HT-29 (cell line): Measurements from ENCODE around the gene SPHK2. TPM values are rescaled to one million over a fixed set of nuclear protein-coding genes. Genes with fewer than 3 reads are reported as not detected.
"Not testable (repeated sequence)": the region's sequence is repeated elsewhere in the genome, so short reads cannot be mapped to it uniquely, and the experiment has no call there.

Experiments
- DNase-seq: peaks from one replicate; pipeline ENCODE4 v3.0.0-alpha.2; 2015; ENCODE audit warnings: low spot score
- total RNA-seq: library from RNA; depleted of rRNA; stranded (reverse); fragments of >200 nt; shearing (Covaris generic); gene quantifications from 2 replicates; pipeline ENCODE4 v1.2.3, GENCODE V29; 2014

Gene SPHK2
- total RNA-seq, 1 experiment from 2014 or later = 115 TPM

GRCh38 chr19:48658483-48658882 lies 39.2 kb downstream of the SPHK2 start:
- DNase-seq = no peak

DNA sequence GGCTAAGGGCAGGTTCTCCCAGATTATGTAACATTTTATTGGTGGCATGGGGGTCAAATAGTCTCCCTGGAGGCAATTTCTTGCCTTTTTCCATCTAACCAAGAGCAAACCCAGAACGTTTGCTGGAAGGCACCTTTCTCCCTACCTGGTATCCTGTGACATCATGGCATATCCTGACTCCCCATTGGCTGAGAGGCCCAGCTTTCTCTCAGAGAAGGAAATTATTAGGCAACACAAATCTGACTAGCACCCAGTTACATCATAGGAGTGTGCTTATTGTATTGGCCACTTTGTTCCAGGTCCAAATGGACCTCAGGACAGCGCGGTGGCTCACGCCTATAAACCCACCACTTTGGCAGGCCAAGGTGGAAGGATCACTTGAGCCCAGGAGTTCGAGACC lies 40.5 kb downstream of the SPHK2 start:
- no peak for DNase-seq

- peak; percentile 94 for DNase-seq
Measured at GRCh38 chr19:48660852-48661710, 41.8 kb downstream of the SPHK2 start.

DNA sequence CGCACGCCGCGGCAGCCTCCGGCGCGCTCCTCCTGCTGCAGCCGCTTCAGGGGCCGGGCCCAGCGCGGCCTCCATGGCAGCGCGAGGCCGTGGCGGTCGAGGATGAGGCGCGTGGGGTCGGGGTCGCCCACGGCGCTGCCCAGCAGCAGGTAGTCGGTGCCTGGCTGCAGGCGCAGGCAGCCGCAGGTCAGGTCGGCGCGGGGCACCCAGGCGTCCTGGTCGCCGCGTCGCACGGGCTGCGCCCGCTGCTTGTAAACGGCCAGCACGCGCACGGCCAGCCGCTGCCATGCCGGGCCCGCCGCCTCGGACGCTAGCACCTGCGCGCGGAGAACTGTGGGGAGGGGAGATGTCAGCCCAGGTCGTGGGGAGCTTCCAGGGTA lies 42.4 kb downstream of the SPHK2 start:
- DNase-seq = no peak

GRCh38 chr19:48663667-48664066 lies 44.4 kb downstream of the SPHK2 start:
- no peak for DNase-seq

GRCh38 chr19:48664476-48664875 lies 45.2 kb downstream of the SPHK2 start:
- DNase-seq = no peak

- DNase-seq = no peak
Measured at GRCh38 chr19:48665786-48666185, 46.5 kb downstream of the SPHK2 start.

DNA sequence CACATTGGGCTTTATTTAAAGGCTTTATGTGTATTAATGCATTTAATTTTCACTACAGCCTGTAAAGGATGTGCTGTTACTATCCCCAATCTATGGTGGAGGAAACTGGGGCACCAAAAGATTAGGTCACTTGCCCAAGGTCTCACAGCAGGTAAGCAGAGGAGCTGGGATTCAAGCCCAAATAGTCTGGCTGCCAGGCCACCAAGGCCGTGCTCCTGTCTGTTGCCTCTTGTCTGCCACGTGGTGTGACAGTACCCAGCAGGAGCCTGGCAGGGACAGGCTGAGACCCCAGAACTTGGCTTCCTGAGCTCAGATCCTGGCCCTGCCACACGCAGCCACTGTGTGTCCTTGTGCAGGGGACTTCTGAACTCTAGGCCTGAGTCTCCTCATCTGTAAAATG lies 49.0 kb downstream of the SPHK2 start:
- no peak for DNase-seq

DNA sequence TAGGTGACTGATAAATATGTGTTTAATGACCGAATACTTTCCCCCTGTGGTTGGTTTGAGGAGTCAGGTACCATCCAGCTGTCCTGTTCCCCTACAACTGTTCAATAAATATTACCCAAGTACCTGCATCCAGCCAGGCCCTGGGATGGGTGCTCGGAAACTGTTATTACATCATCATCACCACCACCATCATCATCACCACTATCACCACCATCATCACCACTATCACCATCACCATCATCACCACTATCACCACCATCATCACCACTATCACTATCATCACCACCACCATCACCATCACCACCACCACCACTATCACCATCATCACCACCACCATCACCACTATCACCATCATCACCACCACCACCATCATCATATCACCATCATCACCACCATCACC lies 49.5 kb downstream of the SPHK2 start:
- DNase-seq = no peak

DNA sequence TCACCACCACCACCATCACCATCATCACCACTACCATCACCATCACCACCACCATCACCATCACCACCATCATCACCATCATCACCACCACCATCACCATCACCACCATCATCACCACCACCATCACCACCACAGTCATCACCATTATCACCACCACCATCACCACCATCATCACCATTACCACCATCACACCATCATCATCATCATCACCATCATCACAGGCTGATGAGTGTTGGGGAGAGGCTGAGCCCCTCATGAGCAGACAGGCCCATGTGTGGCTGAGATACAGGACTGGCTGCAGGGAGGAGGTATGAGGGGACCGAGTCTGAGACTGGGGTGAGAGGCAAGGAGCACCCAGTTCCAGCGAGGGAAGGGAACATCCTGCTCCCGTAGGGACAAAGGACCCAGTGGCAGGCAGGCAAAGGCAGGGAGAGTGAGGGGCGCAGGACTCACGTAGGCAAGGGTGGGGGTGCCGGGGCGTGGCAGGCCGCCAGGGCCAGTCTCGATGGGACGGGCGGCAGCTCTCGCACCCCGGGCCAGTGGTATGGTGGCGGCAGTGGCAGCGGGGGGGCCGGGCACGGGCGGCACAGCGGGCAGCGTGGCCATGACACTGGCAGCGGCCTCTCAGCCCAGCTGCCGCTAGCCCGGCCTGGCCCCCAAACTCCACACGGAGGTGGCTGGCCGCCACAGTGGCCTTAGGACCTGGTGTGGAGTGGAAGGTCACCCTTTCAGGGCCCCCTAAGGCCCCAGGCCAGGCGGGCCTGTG lies 50.8 kb downstream of the SPHK2 start:
- DNase-seq = no peak

GRCh38 chr19:48670699-48671445 lies 51.6 kb downstream of the SPHK2 start:
- no peak for DNase-seq

DNA sequence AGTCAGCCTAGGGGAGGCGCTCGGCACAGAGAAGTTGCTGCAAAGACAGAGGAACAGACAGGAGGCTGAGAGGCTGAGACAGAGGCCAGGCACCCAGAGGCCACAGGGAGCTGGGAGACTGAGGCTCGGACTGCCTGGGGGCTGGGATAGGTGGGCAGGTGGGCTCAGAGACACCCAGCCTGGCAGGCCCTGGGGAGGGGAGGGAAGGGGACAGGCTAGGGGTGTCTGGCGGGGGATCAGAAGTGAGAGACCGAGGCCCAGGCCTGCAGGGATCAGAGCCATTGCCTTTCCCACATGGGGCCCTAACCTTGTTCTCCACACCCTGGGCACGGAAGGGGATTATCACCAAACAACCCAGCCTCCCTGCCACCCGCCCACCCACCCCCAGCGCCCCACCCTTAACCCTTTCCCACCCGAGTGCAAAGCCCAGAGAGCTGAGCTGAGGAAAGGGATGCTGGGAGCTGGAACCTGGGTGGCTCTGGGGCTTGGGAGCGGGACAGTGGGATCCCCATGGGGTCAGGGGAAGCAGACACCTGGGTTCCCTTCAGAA lies 52.2 kb downstream of the SPHK2 start:
- no peak for DNase-seq

GRCh38 chr19:48672994-48673393 lies 53.7 kb downstream of the SPHK2 start, which contains the start of gene NTN5:
Gene NTN5 (minus strand): TSS chr19:48673017. CDS start chr19:48670986, 2,031 bp downstream.
- DNase-seq = no peak

DNA sequence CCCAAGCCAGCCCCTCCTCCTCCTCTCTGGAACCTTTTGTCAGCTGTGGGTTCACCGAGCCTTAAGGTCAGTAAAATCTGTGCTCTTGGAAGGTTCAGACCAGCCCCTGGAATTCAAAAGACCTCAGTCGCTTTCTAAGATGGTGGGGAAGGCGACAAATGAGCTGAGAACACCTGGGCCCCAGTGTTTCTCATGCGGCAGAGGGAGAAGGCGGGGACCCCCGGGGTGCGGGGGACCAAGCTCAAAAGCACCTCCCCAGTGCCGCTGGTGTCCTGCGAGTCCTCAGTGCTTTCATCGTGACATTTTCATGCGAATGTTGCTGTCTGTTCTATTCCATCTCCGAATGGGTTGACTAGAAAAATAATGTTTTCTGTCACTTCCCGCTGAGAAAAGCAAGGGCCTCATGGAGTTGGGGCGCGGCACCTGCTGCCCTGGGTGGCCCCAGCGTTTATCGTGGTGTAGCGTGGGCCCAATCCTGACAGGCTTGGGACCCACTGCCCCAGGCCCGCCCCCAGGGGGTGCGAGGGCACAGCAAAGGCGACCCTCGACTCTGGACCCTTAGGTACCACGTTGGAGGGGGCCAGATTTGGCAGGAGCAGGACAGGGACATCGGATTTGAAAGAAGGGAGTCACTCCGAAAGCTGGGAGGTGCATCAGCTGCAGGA lies 54.3 kb downstream of the SPHK2 start:
- no peak for DNase-seq

GRCh38 chr19:48674216-48674809 lies 55.0 kb downstream of the SPHK2 start:
- no peak for DNase-seq

- DNase-seq = peak; percentile 95
Measured at GRCh38 chr19:48674921-48675824, 55.9 kb downstream of the SPHK2 start.

DNA sequence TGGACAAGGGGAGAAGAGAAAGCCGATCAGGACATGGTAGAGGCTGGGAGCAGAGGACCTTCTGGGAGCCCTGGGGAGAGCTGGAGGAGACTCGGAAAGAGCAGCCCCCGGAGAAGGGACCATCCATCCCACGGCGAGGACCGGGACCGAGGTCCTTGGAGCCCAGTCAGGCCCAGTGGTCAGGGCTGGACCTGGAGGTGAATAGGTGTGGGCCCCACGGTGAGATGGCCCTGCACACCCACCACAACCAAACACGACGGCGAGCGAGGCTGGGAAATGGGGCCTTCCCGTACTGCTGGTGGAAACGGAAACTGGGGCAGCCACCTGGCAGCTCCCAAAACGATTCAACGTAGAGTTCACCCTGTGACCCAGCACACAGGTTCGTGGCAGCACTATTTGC lies 57.2 kb downstream of the SPHK2 start:
- no peak for DNase-seq

DNA sequence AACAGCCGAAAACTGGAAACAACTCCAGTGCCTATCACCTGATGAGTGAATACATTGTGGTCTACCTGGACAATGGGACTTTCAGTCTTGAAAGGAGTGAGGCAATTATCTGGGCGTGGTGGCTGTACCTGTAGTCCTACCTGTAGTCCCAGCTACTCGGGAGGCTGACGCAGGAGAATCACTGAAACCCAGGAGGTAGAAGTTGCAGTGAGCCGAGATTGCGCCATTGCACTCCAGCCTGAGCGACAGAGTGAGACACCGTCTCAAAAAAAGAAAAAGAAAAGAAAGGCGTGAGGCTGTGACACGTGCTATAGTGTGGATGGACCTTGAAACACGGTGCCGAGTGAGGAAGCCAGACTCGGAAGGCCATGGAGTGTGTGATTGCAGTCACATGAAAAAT lies 57.6 kb downstream of the SPHK2 start:
- no peak for DNase-seq

GRCh38 chr19:48678201-48678600 lies 58.9 kb downstream of the SPHK2 start:
- DNase-seq = no peak

DNA sequence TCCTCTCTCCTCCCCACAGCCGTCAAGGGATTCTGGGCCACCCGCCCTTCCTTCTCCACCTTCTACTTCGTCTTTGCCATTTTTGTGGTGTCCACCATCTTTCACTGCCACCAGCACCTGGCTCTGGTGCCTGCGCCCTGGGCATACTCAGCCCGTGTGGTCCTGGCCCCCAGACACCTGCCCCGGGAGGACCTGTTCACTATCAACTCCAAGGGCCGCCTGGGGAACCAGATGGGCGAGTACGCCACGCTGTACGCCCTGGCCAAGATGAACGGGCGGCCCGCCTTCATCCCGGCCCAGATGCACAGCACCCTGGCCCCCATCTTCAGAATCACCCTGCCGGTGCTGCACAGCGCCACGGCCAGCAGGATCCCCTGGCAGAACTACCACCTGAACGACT lies 60.7 kb downstream of the SPHK2 start:
- not testable (repeated sequence) for DNase-seq
